Measurements from ENCODE around the gene YARS2.

The YARS2 gene

DNA sequence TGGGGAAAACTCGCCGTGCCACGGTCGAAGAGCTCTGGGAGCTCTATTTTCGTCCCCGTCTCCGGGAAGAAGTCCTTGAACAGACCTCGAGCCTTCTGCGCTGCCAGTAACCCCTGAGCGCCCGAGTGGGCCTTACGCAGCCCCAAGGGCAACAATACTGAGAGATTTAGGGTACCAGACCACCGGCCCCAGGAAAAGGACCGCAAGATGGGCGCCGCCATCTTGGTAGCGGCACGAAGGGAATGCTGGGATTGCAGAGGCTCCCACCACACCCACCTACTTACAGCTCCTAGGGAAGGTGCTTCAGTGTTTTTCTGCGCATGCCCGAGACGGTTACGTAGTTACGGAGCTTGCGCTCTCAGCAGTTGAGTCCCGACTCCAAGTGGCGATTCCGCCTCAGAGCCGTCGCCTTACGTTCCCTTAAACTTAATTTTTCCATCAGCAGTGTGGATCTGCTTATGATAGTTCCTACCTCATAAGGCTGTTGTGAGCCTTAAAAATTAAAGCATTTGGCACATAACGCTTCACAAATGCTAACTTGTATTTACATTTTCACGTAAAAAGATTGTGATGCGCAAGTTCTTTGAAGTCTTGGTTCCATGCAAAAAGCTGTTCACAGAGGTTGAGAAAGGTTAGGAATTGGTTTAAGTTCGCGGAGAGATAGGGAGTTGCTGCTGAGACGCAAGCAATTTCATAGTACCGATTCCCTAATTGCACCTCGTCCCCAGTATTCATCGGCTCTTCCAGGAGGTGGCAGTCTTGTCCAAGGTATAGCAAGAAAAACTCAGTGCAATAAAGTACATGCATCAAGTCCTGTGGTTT lies at the start of gene YARS2:
Gene YARS2 (minus strand): TSS at position 244 of the 822 bp plus-strand sequence. CDS start 23 bp downstream, at position 221.
- peak; percentile 85 for DNase-seq (ENCODE audit: low spot score)

DNA sequence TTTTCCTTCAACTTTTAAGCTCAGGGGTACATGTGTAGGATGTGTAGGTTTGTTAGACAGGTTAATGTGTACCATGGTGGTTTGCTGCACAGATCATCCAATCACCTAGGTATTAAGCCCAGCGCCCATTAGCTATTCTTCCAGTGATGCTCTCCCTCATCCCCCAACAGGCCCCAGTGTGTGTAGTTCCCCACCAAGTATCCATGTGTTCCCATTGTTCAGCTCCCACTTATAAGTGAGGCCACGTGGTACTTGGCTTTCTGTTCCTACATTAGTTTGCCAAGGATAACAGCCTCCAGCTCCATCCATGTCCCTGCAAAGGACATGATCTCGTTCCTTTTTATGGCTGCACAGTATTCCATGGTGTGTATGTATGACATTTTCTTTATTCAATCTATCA lies 48.6 kb upstream of the YARS2 start:
- DNase-seq (ENCODE audit: low spot score), result no peak

- no peak for DNase-seq (ENCODE audit: low spot score)
These were observed 45.7 kb upstream of the YARS2 start for GRCh38 chr12:32801269-32801980.

- no peak for DNase-seq (ENCODE audit: low spot score)
These were observed 38.6 kb upstream of the YARS2 start for GRCh38 chr12:32794281-32794680.

- DNase-seq (ENCODE audit: low spot score), result no peak
These were observed 34.2 kb upstream of the YARS2 start for GRCh38 chr12:32789916-32790315.

- DNase-seq (ENCODE audit: low spot score), result no peak
These were observed 33.7 kb upstream of the YARS2 start for GRCh38 chr12:32789446-32789845.

DNA sequence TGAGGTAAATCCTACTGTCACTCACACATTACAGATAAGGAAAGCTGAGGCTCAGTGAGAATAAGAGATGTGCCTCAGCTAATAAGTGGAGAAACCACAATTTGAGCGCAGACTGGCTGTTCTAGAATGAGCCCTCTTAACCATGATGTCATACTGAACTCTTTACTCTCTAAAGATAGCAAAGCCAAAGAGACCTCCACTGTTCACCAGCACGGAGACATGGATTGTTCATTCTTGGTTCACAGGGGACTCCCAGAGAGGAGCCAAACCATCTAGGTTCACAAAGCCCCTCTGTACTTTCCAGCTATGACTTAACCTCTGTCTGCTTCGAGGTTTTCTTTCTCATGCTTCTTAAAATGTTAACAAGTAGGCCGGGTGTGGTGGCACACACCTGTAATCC lies 32.7 kb upstream of the YARS2 start:
- DNase-seq (ENCODE audit: low spot score), result no peak

DNA sequence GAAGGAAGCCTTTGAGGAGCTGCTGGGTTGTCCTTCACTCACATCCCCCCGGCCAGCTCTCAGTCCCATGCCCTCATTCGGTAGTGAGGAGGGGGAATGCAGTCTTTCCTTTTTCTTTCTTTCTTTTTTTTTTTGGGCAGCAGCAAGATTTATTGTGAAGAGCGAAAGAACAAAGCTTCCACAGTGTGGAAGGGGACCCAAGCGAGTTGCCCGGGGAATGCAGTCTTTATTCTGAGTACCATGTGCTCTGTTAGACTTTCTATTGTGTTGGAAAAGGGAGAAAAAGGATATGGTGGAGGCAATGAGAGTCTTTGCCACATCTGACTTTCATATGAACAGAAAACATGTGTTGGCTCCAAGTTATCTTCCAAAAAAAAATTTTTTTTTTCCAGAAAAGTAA lies 29.9 kb upstream of the YARS2 start:
- DNase-seq (ENCODE audit: low spot score), result no peak

GRCh38 chr12:32783029-32783428 lies 27.3 kb upstream of the YARS2 start:
- no peak for DNase-seq (ENCODE audit: low spot score)

GRCh38 chr12:32780071-32780470 lies 24.4 kb upstream of the YARS2 start:
- DNase-seq (ENCODE audit: low spot score), result no peak

GRCh38 chr12:32777691-32778175 lies 22.0 kb upstream of the YARS2 start:
- DNase-seq (ENCODE audit: low spot score), result no peak

GRCh38 chr12:32777159-32777558 lies 21.5 kb upstream of the YARS2 start:
- DNase-seq (ENCODE audit: low spot score), result no peak

DNA sequence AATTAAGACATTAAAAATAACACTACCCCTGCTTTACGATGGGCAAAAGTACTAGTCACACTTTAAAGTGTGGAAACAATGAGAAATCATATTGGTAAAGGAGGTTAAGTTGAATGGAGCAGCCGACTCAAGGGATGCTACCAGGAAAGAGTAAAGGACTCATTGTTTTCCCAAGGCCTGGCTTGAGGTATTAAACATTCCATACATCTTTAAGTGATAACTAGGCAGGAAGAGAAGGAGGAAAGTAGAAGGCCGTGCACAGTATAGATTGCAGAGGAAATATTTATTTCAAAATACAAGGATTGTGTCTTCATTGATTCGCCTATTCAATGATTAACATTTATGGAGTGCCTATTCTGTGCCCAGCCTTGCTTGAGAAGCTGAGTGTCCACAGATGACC lies 20.6 kb upstream of the YARS2 start:
- DNase-seq (ENCODE audit: low spot score), result no peak

DNA sequence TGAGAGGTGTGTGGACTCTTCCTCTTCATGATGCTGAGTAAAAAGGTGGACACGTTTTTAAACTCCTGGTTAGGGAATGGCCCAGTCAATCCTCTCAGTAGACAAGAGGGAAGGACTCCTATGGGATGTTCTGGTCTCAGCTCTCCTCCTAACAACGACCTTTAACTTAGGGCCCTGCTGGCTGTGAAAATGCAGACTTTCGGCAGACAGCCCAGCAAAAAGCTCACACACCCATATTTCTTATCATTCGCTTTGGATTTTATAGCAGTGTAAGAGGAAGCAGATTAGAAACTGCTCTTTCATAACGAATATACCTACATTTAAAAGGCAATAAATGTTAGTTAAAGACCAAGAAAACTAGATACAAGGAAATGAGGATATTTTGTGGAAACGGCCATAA lies 18.0 kb upstream of the YARS2 start:
- no peak for DNase-seq (ENCODE audit: low spot score)

- DNase-seq (ENCODE audit: low spot score), result no peak
These were observed 14.4 kb upstream of the YARS2 start for GRCh38 chr12:32770141-32770540.

GRCh38 chr12:32768518-32768917 lies 12.8 kb upstream of the YARS2 start:
- no peak for DNase-seq (ENCODE audit: low spot score)

- no peak for DNase-seq (ENCODE audit: low spot score)
These were observed 10.2 kb upstream of the YARS2 start for GRCh38 chr12:32765906-32766305.

DNA sequence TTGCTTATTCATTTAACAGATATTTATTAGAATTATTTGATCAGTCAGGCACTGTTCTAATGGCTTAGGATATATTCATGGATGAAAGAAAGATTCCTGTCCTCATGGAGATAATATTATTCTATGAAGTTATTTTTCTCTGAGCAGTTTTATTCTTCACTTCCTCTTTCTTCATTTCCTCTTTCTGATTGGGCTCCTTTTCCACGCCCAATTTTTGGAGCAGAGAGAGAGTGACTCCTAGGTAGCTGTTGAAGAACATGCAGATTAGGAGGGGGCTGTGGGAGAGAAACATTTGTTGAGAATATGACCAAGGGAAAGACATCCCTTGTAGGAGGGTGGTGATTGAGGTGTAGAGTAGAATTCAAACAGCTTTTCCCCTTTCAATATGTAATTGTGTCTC lies 6.0 kb upstream of the YARS2 start:
- DNase-seq (ENCODE audit: low spot score), result no peak

GRCh38 chr12:32757157-32757556 lies 1.5 kb upstream of the YARS2 start:
- no peak for DNase-seq (ENCODE audit: low spot score)

- no peak for DNase-seq (ENCODE audit: low spot score)
These were observed 874 bp upstream of the YARS2 start for GRCh38 chr12:32756476-32757066.

DNA sequence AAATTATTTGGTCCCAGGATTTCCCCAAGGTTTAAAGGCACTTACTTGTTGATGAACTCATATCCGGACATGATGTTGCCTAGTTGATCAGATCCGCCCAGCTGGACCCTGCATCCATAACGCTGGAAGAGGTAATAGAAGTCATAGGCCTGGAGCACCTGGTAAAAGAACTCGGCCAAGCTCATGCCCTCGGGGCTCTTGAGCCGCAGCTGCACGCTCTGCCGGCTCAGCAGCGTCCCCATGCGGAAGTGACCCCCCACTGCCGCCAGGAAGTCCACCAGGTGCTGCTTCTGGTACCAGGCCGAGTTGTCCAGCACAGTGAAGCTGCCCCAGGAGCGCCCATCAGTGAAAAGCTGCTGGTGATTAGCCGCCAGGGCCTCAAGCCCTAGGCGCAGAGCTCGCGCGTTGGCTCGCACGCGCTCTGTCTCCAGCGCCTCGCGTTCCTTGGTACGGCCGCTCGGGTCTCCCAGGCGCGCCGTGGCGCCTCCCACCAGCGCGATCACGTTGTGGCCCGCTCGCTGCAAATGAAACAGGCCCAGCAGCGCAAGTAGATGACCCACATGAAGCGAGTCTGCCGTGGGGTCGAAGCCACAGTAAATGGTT lies 545 bp downstream of the YARS2 start:
- peak; percentile 90 for DNase-seq (ENCODE audit: low spot score)

- DNase-seq (ENCODE audit: low spot score), result no peak
These were observed 1.6 kb downstream of the YARS2 start for GRCh38 chr12:32754111-32754510.

GRCh38 chr12:32753605-32754004 lies 2.1 kb downstream of the YARS2 start:
- no peak for DNase-seq (ENCODE audit: low spot score)
